GM21390 (cell line): ENCODE data around the gene FCHSD2.
"Not testable (repeated sequence)": the region's sequence is repeated elsewhere in the genome, so short reads cannot be mapped to it uniquely, and the experiment has no call there.

ENCODE experiments used
- ATAC-seq: cut with Tn5 transposase; IDR thresholded peaks from one replicate; pipeline ENCODE4 v1.9.1; 2021; ENCODE audit not compliant: unreplicated experiment

Gene FCHSD2

DNA sequence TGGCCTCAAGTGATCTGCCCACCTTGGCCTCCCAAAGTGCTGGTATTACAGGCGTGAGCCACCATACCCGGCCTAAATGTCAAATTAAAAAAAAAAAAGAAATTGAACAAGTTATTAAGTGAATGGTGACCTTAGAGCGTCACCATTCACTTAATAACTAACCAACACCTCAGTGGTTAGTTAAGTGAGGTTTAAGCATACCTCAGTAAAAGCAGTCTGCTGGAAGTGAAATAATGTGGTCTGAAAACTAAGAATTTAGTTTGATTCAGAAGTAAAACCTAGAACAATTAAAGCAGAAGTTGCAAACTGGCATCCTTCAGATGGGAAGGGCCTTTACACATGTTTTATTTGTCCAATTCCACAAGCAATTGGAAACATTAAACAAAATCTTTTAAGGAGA is 71.5 kb downstream of the FCHSD2 start:
- no peak for ATAC-seq

DNA sequence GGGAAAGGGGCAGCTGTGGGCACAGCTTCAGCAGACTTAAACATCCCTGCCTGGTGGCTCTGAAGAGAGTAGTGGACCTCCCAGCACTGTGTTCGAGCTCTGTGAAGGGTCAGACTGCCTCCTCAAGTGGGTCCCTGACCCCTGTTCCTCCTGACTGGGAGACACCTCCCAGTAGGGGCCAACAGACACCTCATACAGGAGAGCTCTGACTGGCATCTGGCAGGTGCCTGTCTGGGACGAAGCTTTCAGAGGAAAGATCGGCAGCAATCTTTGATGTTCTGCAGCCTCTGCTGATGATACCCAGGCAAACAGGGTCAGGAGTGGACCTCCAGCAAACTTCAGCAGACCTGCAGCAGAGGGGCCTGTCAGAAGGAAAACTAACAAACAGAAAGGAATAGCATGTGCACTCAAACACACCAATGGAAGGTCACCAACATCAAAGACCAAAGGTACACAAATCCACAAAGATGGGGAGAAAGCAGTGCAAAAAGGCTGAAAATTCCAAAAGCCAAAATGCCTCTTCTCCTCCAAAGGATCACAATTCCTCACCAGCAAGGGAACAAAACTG is 80.2 kb downstream of the FCHSD2 start:
- not testable (repeated sequence) for ATAC-seq

DNA sequence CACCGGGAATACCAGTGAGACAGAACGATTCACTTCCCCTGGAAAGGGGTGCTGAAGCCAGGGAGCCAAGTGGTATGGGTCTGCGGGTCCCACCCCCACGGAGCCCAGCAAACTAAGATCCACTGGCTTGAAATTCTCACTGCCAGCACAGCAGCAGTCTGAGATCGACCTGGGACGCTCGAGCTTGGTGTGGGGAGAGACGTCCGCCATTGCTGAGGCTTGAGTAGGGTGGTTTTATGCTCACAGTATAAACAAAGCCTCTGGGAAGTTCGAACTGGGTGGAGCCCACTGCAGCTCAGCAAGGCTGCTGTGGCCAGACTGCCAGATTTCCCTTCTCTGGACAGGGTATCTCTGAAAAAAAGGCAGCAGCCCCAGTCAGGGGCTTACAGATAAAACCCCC is 80.7 kb downstream of the FCHSD2 start:
- ATAC-seq: not testable (repeated sequence)

DNA sequence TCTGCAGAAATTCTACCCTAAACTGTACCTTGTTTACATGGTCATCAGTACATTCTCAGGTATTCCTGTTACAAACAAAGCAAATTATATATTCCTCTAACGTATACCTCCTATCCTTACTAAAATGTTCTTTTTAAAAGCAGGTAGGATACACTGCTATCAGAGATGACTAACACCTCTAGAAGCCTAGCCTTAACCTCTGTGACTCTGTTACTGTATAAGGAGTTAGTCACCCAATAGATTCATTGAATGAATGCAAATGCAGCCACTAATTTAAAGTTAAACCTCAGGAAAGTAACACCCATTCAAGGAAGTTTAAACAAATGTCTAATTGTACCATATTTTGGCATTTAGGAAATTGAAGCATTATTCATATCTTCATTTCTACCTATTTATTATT is 82.2 kb downstream of the FCHSD2 start:
- no peak for ATAC-seq

DNA sequence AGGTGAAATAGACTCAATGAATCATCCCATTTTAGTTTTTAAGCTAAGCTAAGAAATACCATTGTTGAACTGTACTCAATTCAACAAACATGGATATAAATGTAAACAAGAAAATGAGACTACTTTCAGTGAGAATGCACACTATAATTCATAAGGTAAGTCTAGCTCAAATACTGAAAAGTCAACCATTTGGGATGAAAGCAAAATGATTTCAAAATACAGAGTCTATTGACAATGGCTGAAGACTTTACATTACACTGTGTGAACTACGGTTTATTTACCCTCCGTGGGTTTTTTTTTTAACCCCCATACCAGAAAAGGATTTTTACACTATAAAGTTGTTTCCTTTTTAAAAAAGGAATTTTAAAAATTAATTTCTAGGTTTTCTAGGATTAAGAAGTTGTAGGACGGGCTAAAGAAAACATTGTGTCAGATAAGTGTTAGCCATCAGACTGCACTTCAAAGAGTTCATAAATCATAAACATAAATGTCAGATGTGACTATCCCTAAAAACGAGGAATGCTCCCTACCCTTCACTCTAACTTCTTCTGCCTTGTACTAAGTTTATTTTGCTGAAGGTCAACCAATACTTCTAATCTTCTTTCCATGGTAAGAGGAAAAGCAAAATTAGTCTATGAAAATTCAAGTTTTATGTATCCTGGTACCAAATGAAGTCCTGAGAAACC is 83.0 kb downstream of the FCHSD2 start:
- ATAC-seq: no peak

DNA sequence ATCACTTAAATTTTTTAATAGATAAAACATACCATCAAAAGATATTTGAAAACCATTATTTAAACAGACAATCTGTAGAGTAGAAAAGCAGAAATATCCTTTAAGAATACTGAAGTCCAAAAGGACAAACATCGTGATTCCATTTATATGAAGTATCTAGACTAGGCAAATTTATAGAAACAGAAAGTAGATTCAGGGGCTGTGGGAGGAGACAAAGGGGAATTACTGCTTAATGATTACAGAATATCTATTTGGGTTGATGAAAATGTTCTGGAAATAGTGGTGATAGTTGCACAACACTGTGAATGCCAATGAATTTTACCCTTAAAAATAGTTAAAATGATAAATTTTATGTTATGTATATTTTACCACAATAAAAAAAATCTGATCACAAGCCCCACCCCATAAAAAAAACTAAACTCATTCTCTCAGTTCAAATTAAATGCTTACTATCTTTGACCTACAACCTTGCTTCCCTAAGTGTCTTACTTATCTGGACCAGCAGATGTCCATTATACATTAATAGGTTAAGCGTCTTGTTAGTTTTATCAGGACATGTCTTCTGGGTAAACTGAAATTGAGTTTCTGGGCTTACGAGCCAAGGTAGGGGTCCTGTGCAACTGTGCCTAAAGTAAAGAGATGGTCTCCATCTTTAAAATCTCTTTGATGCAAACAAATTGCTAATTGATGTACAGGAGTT is 86.3 kb downstream of the FCHSD2 start:
- no peak for ATAC-seq

DNA sequence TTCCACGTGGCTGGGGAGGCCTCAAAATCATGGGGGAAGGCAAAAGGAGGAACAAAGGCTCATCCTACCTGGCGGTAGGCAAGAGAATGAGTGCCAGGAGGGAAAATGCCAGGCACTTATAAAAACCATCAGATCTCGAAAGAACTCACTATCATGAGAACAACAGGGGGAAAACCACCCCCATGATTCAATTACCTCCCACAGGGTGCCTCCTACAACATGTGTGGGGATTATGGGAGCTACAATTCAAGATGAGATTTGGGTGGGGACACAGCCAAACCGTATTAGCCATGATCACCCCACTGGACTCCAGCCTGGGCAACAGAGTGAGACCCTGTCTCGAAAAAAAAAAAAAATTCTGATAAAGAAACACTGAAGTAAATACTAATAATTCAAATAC is 87.1 kb downstream of the FCHSD2 start:
- ATAC-seq: no peak

DNA sequence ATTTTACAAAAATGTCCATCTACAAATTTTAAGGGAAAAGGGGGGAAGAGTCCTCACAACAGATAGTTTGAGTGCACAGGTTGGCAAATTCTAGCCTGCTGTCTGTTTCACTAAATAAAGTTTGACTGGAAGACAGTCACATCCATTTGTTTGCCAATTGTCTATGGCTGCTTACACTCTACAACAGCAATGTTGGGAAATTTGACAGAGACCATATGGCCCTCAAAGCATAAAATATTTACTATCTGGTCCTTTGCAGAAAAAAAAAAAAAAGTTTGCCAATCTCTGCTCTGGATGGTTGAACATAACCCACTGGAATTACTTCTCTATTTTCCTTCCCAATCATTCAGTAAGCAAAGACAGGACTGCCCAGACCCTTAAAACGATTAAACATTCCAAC is 88.2 kb downstream of the FCHSD2 start:
- ATAC-seq: no peak

DNA sequence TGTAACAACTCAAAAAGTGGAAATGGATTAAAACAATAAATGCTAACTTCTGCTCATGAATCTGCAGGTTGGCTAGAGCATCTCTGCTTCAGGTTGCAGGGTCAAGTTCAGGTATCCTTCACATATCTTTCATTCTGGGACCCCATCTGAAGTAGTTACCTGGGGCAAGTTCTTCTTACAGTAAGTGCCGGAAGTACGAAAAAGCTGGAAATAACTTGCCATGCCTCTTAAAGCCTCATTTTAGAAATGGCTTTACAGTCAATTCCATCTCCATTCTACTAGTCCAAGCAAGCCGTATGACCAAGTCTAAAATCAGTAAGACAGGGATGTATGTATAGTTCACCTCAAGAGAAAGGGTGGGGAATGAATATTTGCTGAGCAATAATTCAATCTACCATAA is 93.7 kb downstream of the FCHSD2 start:
- ATAC-seq: no peak

DNA sequence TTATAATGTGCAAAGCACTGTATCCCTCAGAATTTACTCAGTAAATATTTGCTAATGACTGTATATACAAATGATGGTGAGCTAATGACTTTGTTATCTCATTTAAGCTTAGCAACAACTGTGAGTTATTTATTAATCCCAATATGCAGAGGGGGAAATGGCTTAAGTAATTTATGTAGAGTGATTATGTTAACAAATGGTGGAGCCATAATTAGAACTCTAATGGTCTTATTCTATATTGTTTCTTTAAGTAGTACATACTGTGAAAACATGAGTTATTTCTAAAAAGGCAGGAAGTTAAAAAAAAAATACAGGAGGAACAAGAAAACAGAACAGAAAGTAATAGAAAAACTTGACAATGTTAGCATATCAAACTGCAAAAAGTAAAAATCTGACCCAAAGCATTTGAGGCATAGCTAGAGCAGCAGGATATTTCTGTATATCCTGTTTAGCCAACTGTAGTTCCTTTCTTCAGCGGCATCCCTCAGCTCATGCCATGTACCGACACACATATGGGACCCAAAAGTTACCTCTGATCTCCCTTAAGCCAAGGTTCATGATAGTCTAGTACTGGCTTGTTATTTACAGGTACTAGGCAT is 94.2 kb downstream of the FCHSD2 start:
- ATAC-seq: peak; percentile 79

DNA sequence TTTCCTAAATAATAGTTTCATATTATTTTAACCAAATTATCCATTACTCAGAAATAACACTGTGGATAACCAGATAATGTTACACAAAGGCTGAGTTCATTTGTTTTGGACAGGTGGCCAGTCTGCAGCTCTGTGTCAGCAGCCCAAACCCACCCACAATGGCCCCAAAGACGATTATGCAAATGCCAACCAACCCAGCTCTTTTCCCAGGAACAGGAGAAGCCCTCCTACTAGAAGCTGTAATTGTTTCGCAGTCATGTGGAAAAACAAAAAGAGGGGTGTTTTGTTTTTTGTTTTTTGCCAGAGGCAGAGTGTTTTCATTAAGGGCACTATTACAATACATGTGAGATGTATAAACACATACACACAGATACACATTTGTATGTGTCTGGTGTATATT is 102.1 kb downstream of the FCHSD2 start:
- no peak for ATAC-seq

DNA sequence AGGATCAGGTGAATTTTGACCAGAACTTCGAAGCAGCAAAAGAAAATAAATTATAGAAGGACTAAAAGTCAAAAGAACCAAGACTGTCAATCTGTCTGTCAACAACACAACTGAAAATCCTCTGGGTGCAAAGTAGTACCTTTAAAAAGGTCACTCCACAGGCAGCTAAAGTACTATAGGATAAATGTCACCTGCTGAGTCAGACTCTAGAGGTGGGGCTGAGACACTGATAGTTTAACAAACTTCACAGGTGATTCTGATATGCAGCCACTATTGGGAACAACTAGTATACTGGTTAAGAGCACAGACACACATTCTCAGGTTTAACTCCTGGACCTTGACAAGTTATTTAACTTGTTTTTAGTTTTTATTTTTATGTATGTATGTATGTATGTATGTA is 107.3 kb downstream of the FCHSD2 start:
- ATAC-seq: no peak

DNA sequence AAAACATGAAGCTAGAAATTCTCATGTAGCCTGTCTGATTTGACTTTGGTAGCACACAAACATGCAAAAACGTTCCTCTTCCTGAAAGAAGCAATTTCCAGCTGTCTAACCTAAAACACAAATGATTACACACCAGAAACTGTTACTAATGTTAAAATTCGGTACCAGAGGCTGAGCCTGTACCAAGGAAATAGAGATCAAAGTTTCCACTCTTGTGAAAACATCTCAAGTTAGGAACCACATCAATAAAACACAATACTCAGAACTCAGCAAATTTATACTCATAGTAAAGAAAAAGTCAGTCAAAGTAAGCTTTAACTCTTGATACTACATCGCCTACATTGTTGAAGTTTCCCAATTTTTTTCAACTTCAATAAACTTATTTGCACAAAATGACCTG is 107.8 kb downstream of the FCHSD2 start:
- no peak for ATAC-seq

DNA sequence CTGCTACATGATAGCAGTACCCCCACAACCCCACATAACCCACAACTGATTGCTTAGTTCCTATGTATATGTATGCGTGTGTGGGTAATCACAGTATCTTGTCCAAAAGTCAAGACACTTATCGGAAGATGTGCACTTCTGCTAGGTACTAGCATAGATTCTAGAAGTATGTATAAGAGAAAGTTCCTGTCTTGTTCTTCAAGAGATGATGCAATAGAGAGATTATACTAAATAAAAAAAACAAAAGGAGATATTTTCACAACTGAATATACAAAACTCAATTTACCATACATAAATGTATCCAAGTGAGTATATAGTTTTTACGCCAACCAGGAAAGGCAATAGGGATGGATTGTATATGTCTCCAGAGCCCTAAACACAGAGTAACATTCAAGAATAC is 112.0 kb downstream of the FCHSD2 start:
- ATAC-seq: no peak

DNA sequence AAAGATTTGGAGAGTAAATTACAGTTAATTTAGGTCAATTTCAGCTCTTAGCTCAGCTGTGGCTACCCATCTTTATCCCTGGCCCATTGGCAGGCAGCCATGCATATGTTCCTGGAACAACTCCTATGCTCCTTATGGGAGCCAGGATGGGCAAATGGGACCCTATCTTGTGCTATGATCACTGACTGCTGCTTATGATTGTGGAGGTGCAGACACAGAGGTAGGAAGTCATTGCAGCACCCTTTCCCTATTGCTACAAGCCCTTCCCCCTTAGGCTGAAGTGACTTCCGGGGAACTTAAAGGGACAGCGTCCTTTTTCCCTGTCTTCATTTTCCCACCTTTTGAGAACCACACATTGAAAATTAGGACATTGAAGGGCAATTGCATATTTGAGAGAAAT is 112.7 kb downstream of the FCHSD2 start:
- no peak for ATAC-seq

DNA sequence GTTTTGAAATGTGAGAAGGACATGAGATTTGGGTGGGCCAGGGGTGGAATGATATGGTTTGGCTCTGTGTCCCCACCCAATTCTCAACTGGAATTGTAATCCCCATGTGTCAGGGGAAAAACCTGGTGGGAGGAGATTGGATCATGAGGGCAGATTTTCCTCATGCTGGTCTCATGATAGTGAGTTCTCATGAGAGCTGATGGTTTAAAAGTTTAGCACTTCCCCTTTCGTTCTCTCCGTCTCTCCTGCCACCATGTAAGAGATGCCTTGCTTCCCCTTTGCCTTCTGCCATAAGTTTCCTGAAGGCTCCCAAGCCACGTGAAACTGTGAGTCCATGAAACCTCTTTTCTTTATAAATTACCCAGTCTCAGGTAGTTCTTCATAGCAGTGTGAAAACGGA is 113.5 kb downstream of the FCHSD2 start:
- no peak for ATAC-seq

DNA sequence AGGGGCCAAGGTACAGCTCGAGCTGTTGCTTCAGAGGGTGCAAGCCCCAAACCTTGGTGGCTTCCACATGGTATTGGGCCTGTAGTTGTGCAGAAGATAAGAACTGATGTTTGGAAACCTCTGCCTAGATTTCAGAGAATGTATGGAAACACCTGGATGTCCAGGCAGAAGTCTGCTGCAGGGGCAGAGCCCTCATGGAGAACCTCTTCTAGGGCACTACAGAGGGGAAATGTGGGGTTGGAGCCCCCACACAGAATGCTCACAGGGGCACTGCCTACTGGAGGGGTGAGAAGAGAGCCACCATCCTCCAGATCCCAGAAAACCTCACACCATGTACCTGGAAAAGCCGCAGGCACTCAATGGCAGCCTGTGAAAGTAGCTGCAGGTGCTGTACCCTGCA is 114.3 kb downstream of the FCHSD2 start:
- ATAC-seq: not testable (repeated sequence)

DNA sequence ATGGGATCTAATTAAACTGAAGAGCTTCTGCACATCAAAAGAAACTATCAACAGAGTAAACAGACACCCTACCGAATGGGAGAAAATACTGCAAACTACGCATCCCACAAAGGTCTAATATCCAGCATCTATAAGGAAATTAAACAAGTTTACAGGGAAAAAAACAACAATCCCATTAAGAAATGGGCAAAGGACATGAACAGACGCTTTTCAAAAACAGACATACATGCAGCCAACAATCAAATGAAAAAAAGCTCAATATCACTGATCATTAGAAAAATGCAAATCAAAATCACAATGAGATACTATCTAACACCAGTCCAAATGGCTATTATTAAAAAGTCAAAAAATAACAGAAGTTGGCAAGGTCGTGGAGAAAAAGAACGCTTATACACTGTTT is 117.5 kb downstream of the FCHSD2 start:
- ATAC-seq: no peak

DNA sequence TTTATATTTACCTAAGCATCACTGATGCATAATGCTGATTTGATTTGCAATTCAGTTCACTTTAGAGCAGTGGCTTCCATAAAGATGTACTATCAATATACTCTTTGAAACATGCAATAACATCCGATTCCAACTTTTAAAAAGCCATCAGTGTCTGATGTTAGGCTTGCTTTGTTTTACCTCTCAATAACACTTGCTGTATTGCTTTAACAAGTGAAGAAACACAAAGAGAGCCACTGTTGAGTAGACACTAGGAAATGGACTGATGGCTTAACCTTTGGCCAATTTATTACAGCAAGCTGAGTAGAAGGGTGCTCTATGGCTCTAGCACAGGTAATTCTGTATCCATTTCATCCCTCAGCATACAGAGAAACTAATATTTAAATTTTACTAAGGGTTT is 122.1 kb downstream of the FCHSD2 start:
- no peak for ATAC-seq

DNA sequence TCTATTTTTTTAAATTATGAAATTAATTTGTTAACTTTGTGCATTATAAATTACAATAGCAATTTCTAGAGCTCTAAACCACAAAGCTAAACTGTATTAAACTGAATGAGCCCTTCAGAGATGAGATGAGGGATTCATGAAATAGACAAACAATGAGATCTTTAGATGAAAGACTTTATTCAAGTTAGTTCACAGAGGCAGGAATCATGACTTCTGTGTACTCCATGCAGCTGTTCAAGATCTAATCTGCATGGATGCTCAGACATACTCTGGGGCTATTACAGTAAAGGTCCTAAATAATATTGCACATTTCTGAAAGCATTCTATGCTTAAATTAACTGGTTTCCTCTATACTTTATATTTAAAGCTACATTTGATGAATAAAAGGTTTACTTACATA is 122.7 kb downstream of the FCHSD2 start:
- no peak for ATAC-seq

DNA sequence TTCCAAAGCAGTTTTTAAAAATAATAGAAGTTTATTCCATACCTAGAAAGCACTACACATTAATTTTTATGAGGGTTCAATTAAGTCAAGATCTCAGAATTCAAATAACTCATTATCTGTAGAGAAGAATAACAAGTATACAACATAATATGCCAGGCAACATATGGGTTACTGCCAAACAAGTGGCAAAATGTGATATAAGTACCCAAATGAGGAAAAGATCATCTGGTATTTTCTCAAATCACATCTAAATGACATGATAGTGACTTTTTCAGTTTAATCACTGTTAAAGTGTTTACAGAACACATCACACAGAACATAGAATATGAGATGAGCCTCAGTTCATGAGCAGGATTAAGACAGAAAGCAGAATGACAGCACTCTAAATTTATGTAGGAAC is 123.3 kb downstream of the FCHSD2 start:
- ATAC-seq: no peak
